A549 (cell line): ENCODE measurements around the gene ARGLU1. TPM values are rescaled to one million over a fixed set of nuclear protein-coding genes. Genes with fewer than 3 reads are reported as not detected.

Experiments used
- ATAC-seq, 2 experiments: fragments of 200-7000 bp in 1 of 2; fragments of >200 bp in 1 of 2; cut with Nextera tagmentation in 1 of 2; cut with Tn5 transposase in 1 of 2; 3 replicates each; pipeline versions ENCODE4 v1.8.0 to v1.9.1; 2018 to 2020; ENCODE audit warnings: mild to moderate bottlenecking in 1 of 2, moderate library complexity in 1 of 2
- CTCF ChIA-PET: fragments of 300-600 bp; sonication (Branson Sonifier 250); formaldehyde crosslinking; extraction: SDS; loops from one replicate; lab custom pipeline; 2021; ENCODE audit warnings: antibody characterized with exemption, inconsistent platforms; lab: Yijun Ruan, JAX
- POLR2A ChIA-PET: fragments of 350-600 bp; formaldehyde crosslinking; extraction: SDS; loops from one replicate; lab custom pipeline; 2021; ENCODE audit warnings: antibody characterized with exemption, inconsistent platforms; lab: Yijun Ruan, JAX
- DNase-seq, 2 experiments: peaks; one replicate each; pipeline versions ENCODE4 v3.0.0 to v3.0.0-alpha.2; 2011 to 2016; ENCODE audit warnings: low read depth in 1 of 2, low spot score in 1 of 2
- FAIRE-seq: peaks from 2 replicates; lab custom pipeline; 2011; peaks lifted over from hg19 to GRCh38; lab: Jason Lieb, UNC
- H3K27ac ChIP-seq, 2 experiments: fragments of >200 bp; sonication (Bioruptor Twin); formaldehyde crosslinking; 3 replicates each; pipeline ENCODE4 v1.5.1; 2016 to 2017
- H3K4me1 ChIP-seq: fragments of >200 bp; sonication (Bioruptor Twin); formaldehyde crosslinking; 3 replicates; pipeline ENCODE4 v1.6.1; 2016
- H3K4me2 ChIP-seq: fragments of >200 bp; sonication (Bioruptor Twin); formaldehyde crosslinking; 3 replicates; pipeline ENCODE4 v1.6.1; 2016
- H3K4me3 ChIP-seq: fragments of >200 bp; sonication (Bioruptor Twin); formaldehyde crosslinking; 3 replicates; pipeline ENCODE4 v1.5.1; 2016
- H3K9me3 ChIP-seq: fragments of >200 bp; sonication (Bioruptor Twin); formaldehyde crosslinking; 3 replicates; pipeline ENCODE4 v1.6.1; 2016
- BCL3 ChIP-seq: fragments of >200 bp; sonication (Bioruptor Twin); formaldehyde crosslinking; IDR thresholded peaks from 3 replicates; pipeline ENCODE4 v1.6.1; 2016
- BHLHE40 ChIP-seq: IDR thresholded peaks from 2 replicates; pipeline ENCODE4 v1.6.1; 2012; ENCODE audit warnings: low read depth, low read length, inconsistent platforms
- EHF ChIP-seq: fragments of 250-450 bp; sonication (Bioruptor Pico); IDR thresholded peaks from 2 replicates; pipeline ENCODE4 v1.5.0; 2020; ENCODE audit warnings: mild to moderate bottlenecking
- EHMT2 ChIP-seq: fragments of 200-600 bp; sonication (generic); IDR thresholded peaks from 2 replicates; pipeline ENCODE4 v1.6.1; 2016; ENCODE audit warnings: antibody characterized with exemption, low read depth, mild to moderate bottlenecking, moderate library complexity
- ESRRA ChIP-seq: fragments of 150-350 bp; IDR thresholded peaks from 2 replicates; pipeline ENCODE4 v1.6.1; 2014; ENCODE audit warnings: mild to moderate bottlenecking, low read length, borderline replicate concordance
- FOSB ChIP-seq: fragments of 250-450 bp; sonication (Bioruptor Pico); IDR thresholded peaks from 2 replicates; pipeline ENCODE4 v1.5.0; 2020; ENCODE audit warnings: mild to moderate bottlenecking, moderate library complexity
- FOSL2 ChIP-seq, 2 experiments: fragments of 450-650 bp in 1 of 2; fragments of >200 bp in 1 of 2; sonication (Bioruptor Twin) in 1 of 2; formaldehyde crosslinking; IDR thresholded peaks; 2 replicates each; pipeline versions ENCODE4 v1.5.0 to v1.6.1; 2016 to 2020; ENCODE audit warnings: mild to moderate bottlenecking in 1 of 2, moderate library complexity in 1 of 2
- FOXS1 ChIP-seq: fragments of 250-450 bp; sonication (Bioruptor Pico); IDR thresholded peaks from 2 replicates; pipeline ENCODE4 v1.5.0; 2020; ENCODE audit warnings: mild to moderate bottlenecking, moderate library complexity
- GATA3 ChIP-seq: IDR thresholded peaks from 2 replicates; pipeline ENCODE4 v1.6.1; 2012; ENCODE audit warnings: borderline replicate concordance
- HES2 ChIP-seq: fragments of >200 bp; sonication (Bioruptor Twin); formaldehyde crosslinking; IDR thresholded peaks from 2 replicates; pipeline ENCODE4 v1.6.1; 2016
- HOXA7 ChIP-seq: fragments of 250-450 bp; sonication (Bioruptor Pico); IDR thresholded peaks from 2 replicates; pipeline ENCODE4 v1.5.0; 2020; ENCODE audit warnings: mild to moderate bottlenecking, moderate library complexity
- HOXB13 ChIP-seq: fragments of 250-450 bp; sonication (Bioruptor Pico); IDR thresholded peaks from 2 replicates; pipeline ENCODE4 v1.5.0; 2020; ENCODE audit warnings: low read depth, mild to moderate bottlenecking, moderate library complexity
- HOXB5 ChIP-seq: fragments of 250-450 bp; sonication (Bioruptor Pico); IDR thresholded peaks from 2 replicates; pipeline ENCODE4 v1.5.0; 2020; ENCODE audit warnings: mild to moderate bottlenecking, moderate library complexity
- JUN ChIP-seq, 2 experiments: fragments of >200 bp; sonication (Bioruptor Twin); formaldehyde crosslinking; IDR thresholded peaks; 2 replicates in 1 of 2; 3 replicates in 1 of 2; pipeline ENCODE4 v1.6.1; 2016 to 2017
- KDM1A ChIP-seq: fragments of 200-600 bp; sonication (generic); IDR thresholded peaks from 2 replicates; pipeline ENCODE4 v1.6.1; 2016; ENCODE audit warnings: low read depth, mild to moderate bottlenecking
- KDM5A ChIP-seq: fragments of 200-600 bp; sonication (generic); IDR thresholded peaks from 2 replicates; pipeline ENCODE4 v1.6.1; 2016; ENCODE audit warnings: antibody characterized with exemption, mild to moderate bottlenecking
- MAFK ChIP-seq: fragments of 450-650 bp; IDR thresholded peaks from 2 replicates; pipeline ENCODE4 v1.6.1; 2014; ENCODE audit not compliant: partially characterized antibody
- MAX ChIP-seq: IDR thresholded peaks from 2 replicates; pipeline ENCODE4 v1.6.1; 2012
- MYC ChIP-seq: IDR thresholded peaks from 2 replicates; pipeline ENCODE4 v1.6.1; 2012; ENCODE audit warnings: mild to moderate bottlenecking, inconsistent platforms, low read length, improper control_type of control experiment, borderline replicate concordance
- NPAS2 ChIP-seq: fragments of 250-450 bp; sonication (Bioruptor Pico); IDR thresholded peaks from 2 replicates; pipeline ENCODE4 v1.8.0; 2022; ENCODE audit warnings: mild to moderate bottlenecking, moderate library complexity, borderline replicate concordance
- PHF8 ChIP-seq: fragments of 200-600 bp; sonication (generic); IDR thresholded peaks from 2 replicates; pipeline ENCODE4 v1.6.1; 2016; ENCODE audit warnings: low read depth, mild to moderate bottlenecking, antibody characterized with exemption, moderate library complexity, borderline replicate concordance
- POLR2A ChIP-seq: IDR thresholded peaks from 2 replicates; pipeline ENCODE4 v1.6.1; 2012; ENCODE audit warnings: mild to moderate bottlenecking, low read length
- POLR2AphosphoS2 ChIP-seq: conservative IDR thresholded peaks from 2 replicates; pipeline ENCODE4 v1.6.1; 2012; ENCODE audit warnings: low read length, improper control_type of control experiment, inconsistent platforms
- RARB ChIP-seq: fragments of 250-450 bp; sonication (Bioruptor Pico); IDR thresholded peaks from 2 replicates; pipeline ENCODE4 v1.8.0; 2021; ENCODE audit warnings: mild to moderate bottlenecking, moderate library complexity
- REST ChIP-seq: fragments of 200-600 bp; sonication (generic); IDR thresholded peaks from 2 replicates; pipeline ENCODE4 v1.6.1; 2016; ENCODE audit warnings: antibody characterized with exemption, mild to moderate bottlenecking, moderate library complexity
- RNF2 ChIP-seq: fragments of 200-600 bp; sonication (generic); IDR thresholded peaks from 2 replicates; pipeline ENCODE4 v1.6.1; 2016; ENCODE audit warnings: low read depth, mild to moderate bottlenecking, antibody characterized with exemption, moderate library complexity, borderline replicate concordance
- SREBF2 ChIP-seq: fragments of 450-650 bp; IDR thresholded peaks from 2 replicates; pipeline ENCODE4 v1.6.1; 2014; ENCODE audit warnings: mild to moderate bottlenecking, moderate library complexity
- TFCP2L1 ChIP-seq: fragments of 250-450 bp; sonication (Bioruptor Pico); IDR thresholded peaks from 2 replicates; pipeline ENCODE4 v1.5.0; 2021; ENCODE audit warnings: mild to moderate bottlenecking
- TP53 ChIP-seq: fragments of 250-450 bp; sonication (Bioruptor Pico); IDR thresholded peaks from 2 replicates; pipeline ENCODE4 v1.5.0; 2021; ENCODE audit warnings: mild to moderate bottlenecking, moderate library complexity
- ZSCAN20 ChIP-seq: fragments of 250-450 bp; sonication (Bioruptor Pico); IDR thresholded peaks from 2 replicates; pipeline ENCODE4 v1.8.0; 2022; ENCODE audit warnings: mild to moderate bottlenecking, moderate library complexity
- WGBS: methylation state at CpG from one replicate; pipeline ENCODE4 v1.1.6; 2017; ENCODE audit errors: missing lambda C conversion rate; 5-methylcytosine and 5-hydroxymethylcytosine counted together
- polyA minus RNA-seq: library from RNA; depleted of rRNA, polyadenylated mRNA; stranded (reverse); fragments of >200 nt; gene quantifications from 2 replicates; pipeline ENCODE4 v1.2.3, GENCODE V29; 2011; rRNA and poly(A)+ RNA removed
- polyA plus RNA-seq, 4 experiments: library from polyadenylated mRNA; depleted of rRNA in 3 of 4; stranded (reverse); fragments of >200 nt; fragmentation: RNase III in 1 of 4; extraction: RNeasy Plus Mini Kit Qiagen cat#74134 plus additional on column Dnase treatment in 1 of 4; gene quantifications; 2 replicates in 3 of 4; 3 replicates in 1 of 4; pipeline ENCODE4 v1.2.3, GENCODE V29; 2011 to 2017

ARGLU1 gene
- polyA plus RNA-seq (2011; rRNA removed) (42.7 and 67.2 TPM in 2 replicates), polyA plus RNA-seq (2017; fragmentation: RNase III; extraction: RNeasy Plus Mini Kit Qiagen cat#74134 plus additional on column Dnase treatment) (93.1 to 148 TPM (median 137 TPM) in 3 replicates), polyA minus RNA-seq (4.9 and 5.8 TPM in 2 replicates)
- polyA plus RNA-seq (2012; cell fraction: cytosol; rRNA removed): 27.4 and 34.3 TPM in 2 replicates
- 54.7 and 59.3 TPM in 2 replicates for polyA plus RNA-seq (2012; cell fraction: nucleus; rRNA removed)

GRCh38 chr13:106567474-106568298, at the start of gene ARGLU1:
ARGLU1 (minus strand) TSS chr13:106568137; CDS start chr13:106567919, 218 bp downstream.
- TF ChIP-seq POLR2A (peak; percentile 88), GATA3 (no peak), POLR2AphosphoS2 (no peak), BCL3 (0 out of 3 replicates have a peak, but pooled peaks have one; percentile 73), RNF2 (no peak), MYC (0 out of 2 replicates have a peak, but pooled peaks have one; percentile 45), BHLHE40 (peak; percentile 82), FOSL2 (IDR thresholded peaks at IDR 0.05) (no peak), FOSL2 (CRISPR knock-in tag; IDR thresholded peaks at IDR 0.05) (no peak), ZSCAN20 (no peak), HOXB5 (no peak), MAX (peak; percentile 58), SREBF2 (no peak), FOSB (no peak), HOXB13 (CRISPR knock-in tag) (no peak), JUN (IDR thresholded peaks at IDR 0.05) (peak; percentile 43 to 67; a peak in 3 of 5 replicates), MAFK (no peak), PHF8 (peak; percentile 89)
- TF ChIP-seq, all 56 proteins: peak for 7
- FAIRE-seq: no peak
- CTCF ChIA-PET: no interaction called here
- POLR2A ChIA-PET: interaction anchor here (0.7 to 1.9 kb wide), 4 partner anchors 32 to 1645 kb away, joined by 3 to 7 read pairs (median 4); partner anchors contain the start of gene EFNB2
- no peaks in the 10 kb centered on the region for H3K9me3 ChIP-seq
- 2% methylated on average over 35 of the region's 108 CpGs for WGBS
- H3K27ac ChIP-seq: peak within 1 kb of the TSS; percentile 94 to 95
- peak; percentile 47 to 89 for DNase-seq
- H3K4me2 ChIP-seq: peak within 1 kb of the TSS; percentile 86
- peak; percentile 64 to 85 for ATAC-seq
- H3K4me1 ChIP-seq: peaks cover 38% of the 10 kb centered on the region
- H3K4me3 ChIP-seq: peak within 1 kb of the TSS; percentile 69

GRCh38 chr13:106617561-106617960, 49.6 kb upstream of the ARGLU1 start:
- Histone ChIP-seq H3K4me2 (no peak overlapping the region), H3K27ac (no peak overlapping the region), H3K4me3 (no peak overlapping the region), H3K4me1 (no peaks in the 10 kb centered on the region), H3K9me3 (no peaks in the 10 kb centered on the region)
- ATAC-seq (no peak), DNase-seq (no peak), FAIRE-seq (no peak)
- 59% methylated on average over 3 of the region's 3 CpGs for WGBS
- CTCF ChIA-PET: interaction anchor here (1.3 kb wide), 1 partner anchor 81 kb away, joined by 3 read pairs; no protein-coding TSS in a partner anchor
- TF ChIP-seq MAFK (no peak), TFCP2L1 (CRISPR knock-in tag) (no peak), FOSL2 (IDR thresholded peaks at IDR 0.05) (no peak), FOSL2 (CRISPR knock-in tag; IDR thresholded peaks at IDR 0.05) (no peak), TP53 (CRISPR knock-in tag) (no peak), KDM5A (no peak), KDM1A (no peak), FOXS1 (no peak), RARB (CRISPR knock-in tag) (no peak), ESRRA (no peak), NPAS2 (CRISPR knock-in tag) (no peak), HES2 (no peak), PHF8 (no peak), REST (no peak), HOXB5 (no peak), POLR2A (no peak), EHF (CRISPR knock-in tag) (no peak), EHMT2 (no peak), HOXA7 (no peak), GATA3 (no peak)
- POLR2A ChIA-PET: no interaction called here
